Stimulated activated CD8-positive, alpha-beta memory T cell treated with anti-CD3 and anti-CD28 coated beads, Interleukin-12 subunit alpha, Interleukin-12 subunit beta, amount 100 ng/mL, for 24 hours (primary cell): ENCODE measurements around the gene PHF14.

Experiments
- DNase-seq: peaks from one replicate; pipeline ENCODE4 v3.0.0-alpha.2; 2020; ENCODE audit errors: extremely low read depth

Gene PHF14

DNA sequence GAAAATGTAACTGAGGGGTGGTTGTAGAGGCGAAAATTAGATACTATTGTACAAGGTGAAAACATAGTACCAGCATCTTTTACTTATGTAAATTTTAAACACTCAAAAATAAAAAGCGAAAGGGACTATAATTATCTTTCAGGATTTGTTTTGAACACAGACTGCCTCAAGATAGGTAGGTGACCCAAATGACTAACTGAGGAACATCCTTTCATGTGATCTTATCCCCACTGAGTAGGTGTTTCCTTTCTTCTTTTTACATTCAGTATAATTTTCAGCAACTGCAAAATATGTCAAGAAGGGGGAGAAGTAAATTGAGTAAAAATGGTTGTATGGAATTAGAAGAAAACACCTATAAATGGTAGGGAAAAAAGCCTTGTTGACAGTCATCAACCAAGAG is 236.7 kb downstream of the PHF14 start:
- DNase-seq = no peak

DNA sequence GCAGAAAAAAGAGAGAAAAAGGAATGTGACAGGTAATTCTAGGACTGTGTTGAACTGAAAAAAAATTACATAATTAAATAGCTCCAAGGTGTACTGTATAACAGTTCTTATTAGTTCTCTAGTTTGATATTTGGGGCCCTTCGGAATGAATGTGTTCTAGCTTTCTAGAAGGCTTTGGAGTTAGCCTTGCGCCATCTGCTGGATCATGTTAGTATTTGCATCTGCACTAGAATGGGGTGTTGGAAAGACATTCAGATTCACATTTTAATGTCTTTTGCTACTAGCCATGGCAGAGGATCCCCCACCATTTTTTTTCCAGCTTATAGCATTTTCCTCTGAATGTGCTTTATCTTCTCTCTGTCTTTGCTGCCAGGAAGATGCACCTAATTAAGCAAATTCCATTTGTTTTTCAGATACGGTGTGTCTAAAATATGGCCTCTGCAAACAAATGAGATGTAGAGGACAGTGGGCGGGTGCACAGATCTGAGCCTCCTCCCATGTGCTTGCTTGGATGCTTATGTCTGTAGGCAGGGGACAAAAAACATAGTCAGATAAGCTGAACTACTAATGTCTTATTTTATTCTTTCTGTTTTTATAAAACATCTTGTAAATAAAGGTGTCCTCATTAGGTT is 238.5 kb downstream of the PHF14 start:
- peak; percentile 10 for DNase-seq

DNA sequence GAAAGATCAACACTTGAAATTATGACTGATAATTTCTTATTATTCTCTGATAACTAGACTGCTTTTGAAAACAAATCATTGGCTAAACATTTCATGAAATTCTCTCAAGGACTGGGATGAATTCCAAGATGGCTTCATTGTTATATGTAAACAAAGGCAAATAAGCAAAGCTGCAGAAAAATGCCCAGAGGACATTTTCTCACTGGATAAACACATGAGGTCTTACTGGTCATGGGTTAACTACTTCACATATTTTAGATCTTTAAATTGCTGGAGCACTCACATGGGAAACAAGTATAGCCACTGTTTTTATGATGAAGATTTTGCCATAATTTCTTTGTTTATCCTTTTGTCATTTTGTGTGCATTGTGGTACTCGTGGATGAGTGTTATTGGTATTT is 239.1 kb downstream of the PHF14 start:
- DNase-seq = no peak

DNA sequence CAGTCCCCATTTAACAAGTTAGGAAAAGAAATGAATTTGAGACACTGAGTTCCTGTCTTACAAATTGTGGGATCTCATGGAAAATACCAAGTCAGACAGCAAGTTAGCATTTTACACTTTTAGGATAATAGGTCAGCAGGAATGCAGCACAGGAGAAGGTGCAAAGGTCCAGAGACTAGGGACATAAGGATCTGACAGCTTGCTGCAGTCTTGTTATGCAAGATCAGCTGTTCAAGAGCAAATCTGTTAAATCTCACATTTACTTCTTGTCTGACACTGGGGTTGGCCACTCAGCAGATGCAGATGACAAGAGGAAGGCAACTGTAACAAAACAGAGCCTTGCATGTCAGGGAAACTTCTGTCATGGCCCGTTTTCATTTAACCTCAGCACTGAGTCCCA is 239.6 kb downstream of the PHF14 start:
- DNase-seq = no peak

DNA sequence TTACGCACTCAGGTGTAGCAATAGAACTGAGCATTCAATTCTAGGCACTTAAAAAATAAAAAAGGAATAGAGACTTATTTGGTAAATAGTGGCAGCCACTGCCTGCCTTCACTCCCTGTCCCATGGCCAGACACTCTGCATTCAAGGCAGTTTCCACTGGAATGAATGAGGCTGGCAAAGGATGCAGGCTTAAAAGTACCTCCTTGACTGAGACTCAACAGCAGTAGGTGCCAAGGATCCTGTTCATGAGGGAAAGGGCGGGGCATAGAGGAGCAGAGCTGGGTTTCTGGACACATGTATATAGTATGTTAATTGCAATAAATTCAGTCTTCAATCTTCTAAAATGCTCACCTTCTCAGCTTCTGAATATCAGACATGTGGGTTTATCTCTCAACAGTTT is 242.6 kb downstream of the PHF14 start:
- DNase-seq = no peak

DNA sequence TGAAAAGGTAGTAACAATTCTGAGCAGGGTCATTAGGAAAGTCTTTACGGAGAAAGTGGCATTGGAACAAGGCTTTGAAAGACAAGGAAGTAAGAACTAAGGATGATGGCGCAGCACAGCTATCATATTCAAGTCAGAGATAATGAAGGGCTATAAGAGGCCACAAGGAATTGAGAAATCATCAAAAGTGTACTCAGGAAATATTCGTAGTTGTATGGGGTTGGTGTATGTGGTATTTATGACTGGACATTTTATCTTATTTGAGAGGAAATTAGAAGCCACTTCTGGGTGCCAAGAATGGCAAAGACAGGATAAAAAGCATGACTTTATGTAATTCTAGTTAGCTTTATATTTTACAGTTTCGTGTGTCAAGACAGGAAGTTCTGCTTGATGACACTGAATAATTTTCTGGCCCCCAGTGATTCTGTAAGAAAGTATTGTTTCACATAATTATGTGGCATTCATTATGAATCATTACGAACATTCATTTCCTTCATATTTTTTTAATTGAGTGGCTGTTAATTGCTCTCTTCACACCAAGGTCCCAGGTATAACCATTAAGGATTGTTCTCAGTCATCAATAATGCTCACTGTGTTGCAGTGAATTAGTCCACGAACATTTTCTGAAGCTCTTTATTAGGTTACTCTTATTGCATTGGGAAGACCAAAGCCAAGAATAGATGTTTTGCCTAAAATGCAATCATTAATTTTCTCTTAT is 244.3 kb downstream of the PHF14 start:
- DNase-seq = no peak
